Fibroblast of mammary gland (primary cell): ENCODE results near the gene STX10.
"Not testable (repeated sequence)": the region's sequence is repeated elsewhere in the genome, so short reads cannot be mapped to it uniquely, and the experiment has no call there.

Experiments used
- DNase-seq: peaks from one replicate; pipeline ENCODE4 v3.0.0-alpha.2; 2010; ENCODE audit warnings: low read depth
- H3K4me3 ChIP-seq: 2 replicates; pipeline ENCODE4 v1.5.1; 2011; ENCODE audit warnings: low read depth, mild to moderate bottlenecking, low read length, moderate library complexity; ENCODE audit not compliant: control insufficient read depth
- TF ChIP-seq, protein P1 (sequence below): conservative IDR thresholded peaks from 2 replicates; pipeline ENCODE4 v1.5.1; 2011; ENCODE audit warnings: low read depth, low read length, inconsistent platforms; ENCODE audit not compliant: control insufficient read depth, insufficient read depth

The STX10 gene

DNA sequence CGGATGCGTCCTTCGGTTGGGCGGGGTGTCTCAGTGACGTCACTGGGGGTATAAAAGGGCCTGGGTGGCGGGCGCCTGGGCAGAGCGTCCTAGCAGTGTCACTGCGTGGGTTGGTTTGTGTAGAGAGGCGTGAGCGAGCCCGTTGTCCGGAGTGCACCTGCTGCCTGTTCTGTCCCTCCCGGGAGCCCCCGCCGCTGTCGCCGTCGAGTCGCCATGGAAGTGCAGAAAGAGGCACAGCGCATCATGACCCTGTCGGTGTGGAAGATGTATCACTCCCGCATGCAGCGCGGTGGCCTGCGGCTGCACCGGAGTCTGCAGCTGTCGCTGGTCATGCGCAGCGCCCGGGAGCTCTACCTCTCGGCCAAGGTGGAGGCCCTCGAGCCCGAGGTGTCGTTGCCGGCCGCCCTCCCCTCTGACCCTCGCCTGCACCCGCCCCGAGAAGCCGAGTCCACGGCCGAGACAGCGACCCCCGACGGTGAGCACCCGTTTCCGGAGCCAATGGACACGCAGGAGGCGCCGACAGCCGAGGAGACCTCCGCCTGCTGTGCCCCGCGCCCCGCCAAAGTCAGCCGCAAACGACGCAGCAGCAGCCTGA is 2.9 kb upstream of the STX10 start:
- H3K4me3 ChIP-seq, result peak overlapping the region; percentile 94
- TF ChIP-seq, protein P1, sequence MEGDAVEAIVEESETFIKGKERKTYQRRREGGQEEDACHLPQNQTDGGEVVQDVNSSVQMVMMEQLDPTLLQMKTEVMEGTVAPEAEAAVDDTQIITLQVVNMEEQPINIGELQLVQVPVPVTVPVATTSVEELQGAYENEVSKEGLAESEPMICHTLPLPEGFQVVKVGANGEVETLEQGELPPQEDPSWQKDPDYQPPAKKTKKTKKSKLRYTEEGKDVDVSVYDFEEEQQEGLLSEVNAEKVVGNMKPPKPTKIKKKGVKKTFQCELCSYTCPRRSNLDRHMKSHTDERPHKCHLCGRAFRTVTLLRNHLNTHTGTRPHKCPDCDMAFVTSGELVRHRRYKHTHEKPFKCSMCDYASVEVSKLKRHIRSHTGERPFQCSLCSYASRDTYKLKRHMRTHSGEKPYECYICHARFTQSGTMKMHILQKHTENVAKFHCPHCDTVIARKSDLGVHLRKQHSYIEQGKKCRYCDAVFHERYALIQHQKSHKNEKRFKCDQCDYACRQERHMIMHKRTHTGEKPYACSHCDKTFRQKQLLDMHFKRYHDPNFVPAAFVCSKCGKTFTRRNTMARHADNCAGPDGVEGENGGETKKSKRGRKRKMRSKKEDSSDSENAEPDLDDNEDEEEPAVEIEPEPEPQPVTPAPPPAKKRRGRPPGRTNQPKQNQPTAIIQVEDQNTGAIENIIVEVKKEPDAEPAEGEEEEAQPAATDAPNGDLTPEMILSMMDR, result no peak
- peak; percentile 92 for DNase-seq

GRCh38 chr19:13152356-13152973 is 2.3 kb upstream of the STX10 start:
- TF ChIP-seq, protein P1, result no peak
- no peak for DNase-seq
- H3K4me3 ChIP-seq, result peak overlapping the region; percentile 94

DNA sequence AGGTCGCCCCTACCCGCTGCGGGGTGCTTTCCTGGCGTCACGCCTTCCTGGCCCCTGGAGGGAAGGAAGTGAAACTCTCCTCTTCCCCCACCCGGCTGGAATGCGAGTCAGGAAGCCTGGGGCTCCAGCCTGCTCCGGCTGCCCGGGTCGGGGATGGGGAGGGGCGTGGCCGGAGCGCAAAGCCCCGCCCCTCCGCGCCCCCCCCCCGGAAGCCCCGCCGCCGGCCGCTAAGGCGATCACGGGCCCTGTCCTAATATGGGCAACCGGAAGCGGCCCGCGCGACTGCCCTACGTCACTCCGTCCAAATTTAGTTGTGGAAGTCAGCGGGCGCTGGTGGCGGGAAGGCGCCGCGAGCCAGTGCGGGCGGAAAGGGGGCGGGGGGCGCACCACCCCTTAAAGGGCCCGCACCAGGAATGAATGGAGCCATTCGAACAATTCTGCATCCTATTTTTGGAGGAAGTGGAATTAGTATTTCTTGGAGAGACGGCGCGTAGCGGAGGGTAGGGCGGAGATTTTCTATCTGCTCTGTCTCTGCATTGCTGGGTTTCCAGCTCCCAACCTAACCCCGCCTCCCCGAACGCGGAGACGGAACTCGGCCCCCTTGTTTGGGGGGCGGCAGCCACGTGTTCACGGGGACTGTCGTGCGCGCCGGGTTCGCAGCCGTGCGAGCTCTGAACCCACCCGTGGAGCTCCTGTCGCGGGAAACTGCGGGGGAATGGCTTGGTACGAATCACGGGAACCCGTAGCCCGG is 1.6 kb upstream of the STX10 start:
- peak overlapping the region; percentile 98 for H3K4me3 ChIP-seq
- TF ChIP-seq, protein P1, result no peak
- peak; percentile 95 for DNase-seq

DNA sequence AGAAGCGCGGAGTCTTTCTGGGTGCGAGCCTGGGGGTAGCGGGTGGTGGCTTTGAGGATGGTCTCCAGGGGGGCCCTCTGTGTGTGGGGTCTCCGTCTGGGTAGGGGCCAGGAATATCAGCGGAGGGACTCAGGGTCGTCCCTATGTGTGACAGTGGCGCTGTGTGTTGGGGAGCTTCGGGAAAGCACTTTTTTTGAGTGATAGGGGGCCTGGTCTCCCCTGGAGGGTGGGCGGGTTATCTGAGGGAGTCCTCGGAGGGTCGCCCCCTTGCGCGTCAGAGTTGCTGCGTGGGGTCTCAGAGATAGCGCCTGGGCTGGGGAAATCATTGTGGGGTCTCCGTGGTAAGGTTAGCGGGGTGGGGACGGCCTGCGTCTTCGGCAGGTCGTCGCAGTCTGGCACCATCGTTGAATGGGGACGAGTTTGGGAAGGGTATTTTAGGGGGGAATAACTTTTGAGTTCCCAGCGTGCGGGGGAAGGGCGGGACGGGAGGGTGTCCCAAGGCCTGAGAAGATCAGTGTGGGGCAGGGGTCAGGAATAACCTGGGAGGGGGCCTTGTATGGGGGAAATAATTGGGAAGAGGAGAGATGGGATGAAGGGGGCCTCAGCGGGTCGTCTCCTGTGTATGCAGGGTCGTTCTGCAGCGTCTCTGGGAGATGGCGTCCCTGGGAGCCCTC is 893 bp upstream of the STX10 start:
- peak overlapping the region; percentile 98 for H3K4me3 ChIP-seq
- TF ChIP-seq, protein P1, result no peak
- no peak for DNase-seq

DNA sequence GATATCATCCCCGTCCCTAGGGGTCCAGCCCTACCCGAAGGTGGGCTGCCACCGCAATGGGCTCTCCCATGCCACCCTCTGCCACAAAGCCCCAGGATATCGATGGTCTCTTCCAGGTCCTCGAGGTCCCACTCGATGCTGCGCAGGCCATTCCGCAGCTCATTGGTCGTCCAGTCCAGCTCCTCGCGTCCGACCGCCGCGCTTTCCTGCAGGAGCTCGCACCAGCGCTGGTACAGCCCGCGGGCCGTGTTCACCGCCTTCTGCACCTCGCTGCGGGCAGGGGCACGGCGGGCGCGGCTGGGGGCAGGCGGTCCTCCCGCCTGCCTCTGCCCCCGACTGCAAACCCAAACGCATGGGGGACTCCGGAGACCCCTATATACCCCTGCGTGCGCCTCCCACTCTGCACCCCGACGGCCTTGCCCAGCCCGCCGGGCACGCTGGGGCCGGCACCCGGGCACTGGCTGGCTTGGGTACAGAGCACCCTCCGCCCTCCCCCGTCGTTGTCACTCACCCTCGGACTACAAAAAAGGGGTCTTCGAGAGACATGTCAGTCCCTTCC is 468 bp downstream of the STX10 start:
- no peak for DNase-seq
- peak overlapping the region; percentile 98 for H3K4me3 ChIP-seq
- TF ChIP-seq, protein P1, result no peak

DNA sequence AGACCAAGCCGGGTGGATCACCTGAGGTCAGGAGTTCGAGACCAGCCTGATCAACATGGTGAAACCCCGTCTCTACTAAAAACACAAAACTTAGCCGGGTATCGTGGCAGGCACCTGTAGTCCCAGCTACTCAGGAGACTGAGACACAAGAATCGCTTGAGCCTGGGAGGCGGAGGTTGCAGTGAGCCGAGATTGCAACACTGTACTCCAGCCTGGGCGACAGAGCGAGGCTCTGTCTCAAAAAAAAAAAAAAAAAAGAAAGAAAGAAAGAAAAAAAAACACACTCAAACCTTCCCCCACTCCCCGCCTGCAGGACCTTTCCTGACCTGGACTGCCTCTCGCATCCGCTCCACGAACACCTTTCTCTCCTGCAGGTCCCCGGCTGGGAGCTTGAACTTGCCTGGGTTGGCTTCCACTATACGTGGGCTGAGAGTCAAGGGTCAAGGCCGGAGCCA is 975 bp downstream of the STX10 start:
- H3K4me3 ChIP-seq, result peak overlapping the region; percentile 98
- not testable (repeated sequence) for DNase-seq
